SK-N-SH treated with all-trans-retinoic acid at 6 μM for 48 hours (cell line): ENCODE results near the gene FGFR3.

ENCODE experiments used
- ATAC-seq: fragments of 200-7000 bp; cut with Tn5 transposase; 3 replicates; pipeline ENCODE4 v1.9.1; 2020; ENCODE audit warnings: mild to moderate bottlenecking, moderate library complexity
- CSDC2 ChIP-seq: fragments of 250-450 bp; sonication (Bioruptor Pico); IDR thresholded peaks from 2 replicates; pipeline ENCODE4 v1.5.0; 2020; ENCODE audit warnings: mild to moderate bottlenecking, moderate library complexity
- ESRRG ChIP-seq: fragments of 250-450 bp; sonication (Bioruptor Pico); IDR thresholded peaks from 2 replicates; pipeline ENCODE4 v1.6.1; 2021; ENCODE audit warnings: mild to moderate bottlenecking
- GLIS3 ChIP-seq: fragments of 250-450 bp; sonication (Bioruptor Pico); IDR thresholded peaks from 2 replicates; pipeline ENCODE4 v1.5.0; 2020; ENCODE audit warnings: mild to moderate bottlenecking, moderate library complexity
- ISL1 ChIP-seq: fragments of 250-450 bp; sonication (Bioruptor Pico); IDR thresholded peaks from 2 replicates; pipeline ENCODE4 v2.1.2; 2022; ENCODE audit warnings: mild to moderate bottlenecking, moderate library complexity
- OSR1 ChIP-seq: fragments of 250-450 bp; sonication (Bioruptor Pico); IDR thresholded peaks from 2 replicates; pipeline ENCODE4 v1.8.0; 2022; ENCODE audit warnings: moderate library complexity, mild to moderate bottlenecking, inconsistent platforms
- POU6F1 ChIP-seq: fragments of 250-450 bp; sonication (Bioruptor Pico); IDR thresholded peaks from 2 replicates; pipeline ENCODE4 v1.8.0; 2021; ENCODE audit warnings: low read depth, mild to moderate bottlenecking, moderate library complexity, borderline replicate concordance
- PPARA ChIP-seq: fragments of 250-450 bp; sonication (Bioruptor Pico); IDR thresholded peaks from 2 replicates; pipeline ENCODE4 v1.5.0; 2020; ENCODE audit warnings: mild to moderate bottlenecking, borderline replicate concordance
- RARB ChIP-seq: fragments of 250-450 bp; sonication (Bioruptor Pico); IDR thresholded peaks from 2 replicates; pipeline ENCODE4 v1.8.0; 2021; ENCODE audit warnings: mild to moderate bottlenecking, moderate library complexity
- SNAI2 ChIP-seq: fragments of 250-450 bp; sonication (Bioruptor Pico); IDR thresholded peaks from 2 replicates; pipeline ENCODE4 v1.5.0; 2020; ENCODE audit warnings: mild to moderate bottlenecking, moderate library complexity
- TCF4 ChIP-seq: fragments of 250-450 bp; sonication (Bioruptor Pico); IDR thresholded peaks from 2 replicates; pipeline ENCODE4 v1.8.0; 2021; ENCODE audit warnings: mild to moderate bottlenecking, moderate library complexity, borderline replicate concordance
- TSHZ2 ChIP-seq: fragments of 250-450 bp; sonication (Bioruptor Pico); IDR thresholded peaks from 2 replicates; pipeline ENCODE4 v1.5.0; 2020; ENCODE audit warnings: mild to moderate bottlenecking, moderate library complexity
- ZC3H10 ChIP-seq: fragments of 250-450 bp; sonication (Bioruptor Pico); IDR thresholded peaks from 2 replicates; pipeline ENCODE4 v1.5.1; 2021; ENCODE audit warnings: mild to moderate bottlenecking, moderate library complexity
- ZFP3 ChIP-seq: fragments of 250-450 bp; sonication (Bioruptor Pico); IDR thresholded peaks from 2 replicates; pipeline ENCODE4 v1.5.0; 2020; ENCODE audit warnings: mild to moderate bottlenecking, moderate library complexity
- ZFP30 ChIP-seq: fragments of 450-650 bp; formaldehyde crosslinking; IDR thresholded peaks from 2 replicates; pipeline ENCODE4 v1.5.0; 2022; ENCODE audit warnings: mild to moderate bottlenecking, moderate library complexity
- ZNF565 ChIP-seq: fragments of 450-650 bp; formaldehyde crosslinking; conservative IDR thresholded peaks from 2 replicates; pipeline ENCODE4 v1.5.0; 2020; ENCODE audit warnings: low read depth, mild to moderate bottlenecking, moderate library complexity
- ZNF70 ChIP-seq: fragments of 450-650 bp; formaldehyde crosslinking; IDR thresholded peaks from 2 replicates; pipeline ENCODE4 v1.5.0; 2020; ENCODE audit warnings: mild to moderate bottlenecking, moderate library complexity
- ZNF8 ChIP-seq: fragments of 450-650 bp; formaldehyde crosslinking; IDR thresholded peaks from 2 replicates; pipeline ENCODE4 v1.5.0; 2020; ENCODE audit warnings: mild to moderate bottlenecking, moderate library complexity
- TF ChIP-seq, protein P1 (sequence below): fragments of 250-450 bp; sonication (Bioruptor Pico); IDR thresholded peaks from 2 replicates; pipeline ENCODE4 v1.5.1; 2020; ENCODE audit warnings: low read depth, mild to moderate bottlenecking, moderate library complexity

The FGFR3 gene

GRCh38 chr4:1777822-1778641 is 15.1 kb upstream of the FGFR3 start (continued):
- TF ChIP-seq, protein P1, sequence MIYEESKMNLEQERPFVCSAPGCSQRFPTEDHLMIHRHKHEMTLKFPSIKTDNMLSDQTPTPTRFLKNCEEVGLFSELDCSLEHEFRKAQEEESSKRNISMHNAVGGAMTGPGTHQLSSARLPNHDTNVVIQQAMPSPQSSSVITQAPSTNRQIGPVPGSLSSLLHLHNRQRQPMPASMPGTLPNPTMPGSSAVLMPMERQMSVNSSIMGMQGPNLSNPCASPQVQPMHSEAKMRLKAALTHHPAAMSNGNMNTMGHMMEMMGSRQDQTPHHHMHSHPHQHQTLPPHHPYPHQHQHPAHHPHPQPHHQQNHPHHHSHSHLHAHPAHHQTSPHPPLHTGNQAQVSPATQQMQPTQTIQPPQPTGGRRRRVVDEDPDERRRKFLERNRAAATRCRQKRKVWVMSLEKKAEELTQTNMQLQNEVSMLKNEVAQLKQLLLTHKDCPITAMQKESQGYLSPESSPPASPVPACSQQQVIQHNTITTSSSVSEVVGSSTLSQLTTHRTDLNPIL (CRISPR knock-in tag): no peak
- no peak for TF ChIP-seq OSR1
- TF ChIP-seq RARB: no peak
- no peak for TF ChIP-seq POU6F1 (CRISPR knock-in tag)
- TF ChIP-seq ZNF8 (CRISPR knock-in tag): no peak
- no peak for TF ChIP-seq GLIS3 (CRISPR knock-in tag)

DNA sequence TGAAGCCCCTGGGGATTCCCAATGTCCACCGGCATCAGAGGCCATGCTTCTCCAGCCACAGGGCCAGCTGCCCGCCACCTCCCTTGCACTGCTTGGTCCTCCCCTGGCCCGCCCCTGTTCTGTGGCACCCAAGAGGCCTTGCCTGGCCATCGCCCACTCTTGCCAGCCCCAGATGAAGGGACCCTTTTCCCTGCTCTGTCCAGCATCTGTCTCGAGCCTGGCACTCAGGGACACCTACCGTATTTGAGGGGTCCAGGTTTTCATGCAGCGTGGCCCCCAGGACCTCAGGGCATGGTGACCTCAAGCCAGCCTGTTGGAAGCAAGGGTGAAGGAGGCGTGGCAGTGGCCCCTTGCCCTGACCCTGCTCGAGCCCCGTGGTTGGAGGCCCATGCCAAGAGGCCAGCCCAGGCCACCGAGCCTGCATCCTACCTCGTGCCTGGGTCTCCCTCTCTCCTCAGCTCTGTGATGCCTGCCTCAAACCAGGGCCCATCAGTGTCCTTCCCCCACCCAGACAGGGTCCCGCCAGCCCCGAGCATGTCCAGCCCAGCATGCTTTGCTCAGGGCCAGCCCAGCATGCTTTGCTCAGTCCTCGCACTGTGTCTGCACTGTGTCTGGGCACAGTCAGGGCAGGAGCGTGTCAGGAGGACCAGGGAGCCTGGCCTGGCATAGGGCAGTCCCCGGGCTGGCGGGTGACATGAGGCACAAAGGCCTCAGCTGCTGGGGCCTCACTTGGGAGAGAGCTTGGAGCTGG is 14.3 kb upstream of the FGFR3 start:
- no peak for TF ChIP-seq ZFP3
- TF ChIP-seq SNAI2: no peak
- no peak for TF ChIP-seq TCF4 (CRISPR knock-in tag)
- TF ChIP-seq POU6F1 (CRISPR knock-in tag): no peak
- TF ChIP-seq ZNF8 (CRISPR knock-in tag): no peak
- no peak for TF ChIP-seq ISL1 (CRISPR knock-in tag)
- no peak for TF ChIP-seq ESRRG (CRISPR knock-in tag)
- no peak for TF ChIP-seq ZNF70 (CRISPR knock-in tag)
- no peak for TF ChIP-seq ZC3H10
- no peak for TF ChIP-seq RARB
- TF ChIP-seq, protein P1 (CRISPR knock-in tag): no peak
- no peak for TF ChIP-seq CSDC2
- TF ChIP-seq GLIS3 (CRISPR knock-in tag): no peak
- TF ChIP-seq PPARA (CRISPR knock-in tag): no peak
- ATAC-seq: no peak

DNA sequence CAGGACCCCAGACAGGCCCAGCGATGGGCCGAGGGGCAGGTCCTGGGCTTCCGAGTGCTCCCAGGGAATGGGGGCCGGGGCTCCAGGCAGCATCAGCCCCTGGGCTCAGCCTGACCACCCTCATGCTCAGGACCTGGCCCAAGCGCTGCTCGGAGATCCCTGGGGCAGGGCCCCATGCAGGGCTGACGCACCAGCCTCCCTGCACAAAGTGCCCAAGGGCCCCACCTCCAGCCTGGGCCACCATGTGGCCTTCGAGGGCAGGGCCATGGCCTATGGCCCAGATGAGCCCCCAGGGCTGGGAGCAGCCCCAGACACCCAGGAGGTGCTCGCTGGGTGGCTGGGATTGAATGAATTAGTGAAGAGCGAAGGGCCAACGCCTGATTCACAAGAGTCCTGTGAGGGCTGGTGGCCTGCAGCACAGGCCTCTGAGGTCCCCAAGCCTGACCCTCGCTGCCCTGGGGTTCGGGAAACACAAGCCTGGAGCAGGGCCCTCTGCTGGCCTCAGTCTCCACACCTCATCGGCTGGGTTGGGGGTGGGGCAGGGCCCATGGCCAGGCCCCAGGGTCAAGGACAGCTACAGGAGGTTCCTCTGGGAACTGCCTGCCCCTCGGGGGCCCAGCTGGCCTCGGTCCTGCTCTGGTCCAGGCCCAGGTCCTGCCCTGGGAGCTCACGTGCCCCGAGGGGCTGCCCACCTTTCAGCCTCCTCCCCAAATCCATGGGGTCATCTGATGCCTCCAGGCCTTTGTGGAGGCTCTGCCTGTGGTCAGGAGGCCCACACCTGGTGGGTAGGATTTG is 13.3 kb upstream of the FGFR3 start:
- TF ChIP-seq PPARA (CRISPR knock-in tag) (no peak), ZFP3 (no peak)
- no peak for ATAC-seq

DNA sequence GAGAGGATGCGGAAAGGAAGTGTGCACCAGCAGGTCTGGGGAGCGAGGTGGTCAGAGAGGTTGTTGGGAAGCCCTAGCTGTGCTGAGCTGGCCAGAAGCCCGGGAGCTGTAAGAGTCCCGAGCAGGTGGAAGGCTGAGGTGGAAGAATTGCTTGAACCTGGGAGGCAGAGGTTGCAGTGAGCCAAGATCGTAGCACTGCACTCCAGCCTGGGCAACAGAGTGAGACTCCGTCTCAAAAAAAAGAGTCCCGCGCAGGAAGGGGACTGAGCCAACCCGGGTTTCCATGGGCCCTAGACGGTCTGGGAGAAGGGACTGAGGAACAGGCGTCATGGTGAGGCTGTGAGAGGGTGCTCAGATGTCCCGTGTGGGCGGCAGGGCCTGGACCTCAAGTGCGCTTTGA is 12.7 kb upstream of the FGFR3 start:
- no peak for TF ChIP-seq ZNF565 (CRISPR knock-in tag)
- TF ChIP-seq CSDC2: no peak
- no peak for TF ChIP-seq ESRRG (CRISPR knock-in tag)
- TF ChIP-seq GLIS3 (CRISPR knock-in tag): no peak
- TF ChIP-seq OSR1: no peak
- TF ChIP-seq, protein P1 (CRISPR knock-in tag): no peak
- no peak for TF ChIP-seq ISL1 (CRISPR knock-in tag)
- no peak for TF ChIP-seq SNAI2
- no peak for TF ChIP-seq TSHZ2
- no peak for TF ChIP-seq PPARA (CRISPR knock-in tag)
- TF ChIP-seq TCF4 (CRISPR knock-in tag): no peak
- no peak for TF ChIP-seq ZNF8 (CRISPR knock-in tag)
- no peak for TF ChIP-seq ZC3H10
- TF ChIP-seq ZFP30 (CRISPR knock-in tag): no peak

More for the DNA sequence above, 12.7 kb upstream of the FGFR3 start:
- no peak for ATAC-seq
